ENCODE data around the gene ANO7.
"Not testable (repeated sequence)": the region's sequence is repeated elsewhere in the genome, so short reads cannot be mapped to it uniquely, and the experiment has no call there.

ANO7 gene

GRCh38 chr2:241190291-241190981 lies 2.0 kb downstream of the ANO7 start:
- H3K4me3 ChIP-seq (ENCODE audit: low read depth, low read length): no peak overlapping the region
- no peak for TF ChIP-seq CTCF (IDR thresholded peaks at IDR 0.05; ENCODE audit: low read depth, low read length)

GRCh38 chr2:241191081-241191480 lies 2.6 kb downstream of the ANO7 start:
- no peak for DNase-seq
- H3K9me3 ChIP-seq: no peaks in the 10 kb centered on the region
- H3K27me3 ChIP-seq: no peaks in the 10 kb centered on the region
- H3K4me1 ChIP-seq: no peaks in the 10 kb centered on the region
- TF ChIP-seq CTCF (IDR thresholded peaks at IDR 0.05; ENCODE audit: low read depth, low read length): no peak
- H3K4me3 ChIP-seq (ENCODE audit: low read depth, low read length): no peak overlapping the region
- H3K36me3 ChIP-seq: no peaks in the 10 kb centered on the region

More at GRCh38 chr2:241190291-241190981, 2.0 kb downstream of the ANO7 start:
- H3K4me1 ChIP-seq: no peaks in the 10 kb centered on the region
- no peaks in the 10 kb centered on the region for H3K9me3 ChIP-seq
- DNase-seq: no peak
- H3K36me3 ChIP-seq: no peaks in the 10 kb centered on the region
- no peaks in the 10 kb centered on the region for H3K27me3 ChIP-seq

- H3K4me3 ChIP-seq (ENCODE audit: low read depth, low read length): no peak overlapping the region
- no peaks in the 10 kb centered on the region for H3K9me3 ChIP-seq
- no peak for TF ChIP-seq CTCF (IDR thresholded peaks at IDR 0.05; ENCODE audit: low read depth, low read length)
- DNase-seq: no peak
- no peaks in the 10 kb centered on the region for H3K27me3 ChIP-seq
- H3K4me1 ChIP-seq: no peaks in the 10 kb centered on the region
- no peaks in the 10 kb centered on the region for H3K36me3 ChIP-seq
Observed at GRCh38 chr2:241193271-241193670, 4.8 kb downstream of the ANO7 start.

GRCh38 chr2:241194811-241195210 lies 6.3 kb downstream of the ANO7 start:
- Histone ChIP-seq H3K36me3 (no peaks in the 10 kb centered on the region), H3K9me3 (no peaks in the 10 kb centered on the region), H3K4me1 (no peaks in the 10 kb centered on the region), H3K4me3 (ENCODE audit: low read depth, low read length) (no peak overlapping the region), H3K27me3 (no peaks in the 10 kb centered on the region)
- DNase-seq: no peak
- TF ChIP-seq CTCF (IDR thresholded peaks at IDR 0.05; ENCODE audit: low read depth, low read length): no peak

- no peak for DNase-seq
- Histone ChIP-seq H3K9me3 (no peaks in the 10 kb centered on the region), H3K27me3 (no peaks in the 10 kb centered on the region), H3K4me3 (ENCODE audit: low read depth, low read length) (no peak overlapping the region), H3K4me1 (no peaks in the 10 kb centered on the region), H3K36me3 (no peaks in the 10 kb centered on the region)
- no peak for TF ChIP-seq CTCF (IDR thresholded peaks at IDR 0.05; ENCODE audit: low read depth, low read length)
Observed at GRCh38 chr2:241195506-241196130, 7.1 kb downstream of the ANO7 start.

GRCh38 chr2:241197246-241197645 lies 8.8 kb downstream of the ANO7 start:
- H3K27me3 ChIP-seq; H3K36me3 ChIP-seq; H3K4me3 ChIP-seq (ENCODE audit: low read depth, low read length); H3K4me1 ChIP-seq; H3K9me3 ChIP-seq; DNase-seq: not testable (repeated sequence)

All from BE2C (cell line).